DOHH2 (cell line): ENCODE measurements around the gene DMXL1.
A peak's percentile ranks its signal among the peaks of the same experiment; 100 is the strongest.

Source experiments
- H3F3A ChIP-seq: fragments of 200-600 bp; sonication (generic), shearing (Covaris generic); 2 replicates; pipeline ENCODE4 v1.6.0; 2016; ENCODE audit warnings: antibody characterized with exemption, mild to moderate bottlenecking; ENCODE audit not compliant: control insufficient read depth, insufficient read depth
- H3K27ac ChIP-seq: fragments of 200-600 bp; sonication (generic); 2 replicates; pipeline ENCODE4 v1.5.1; 2014; ENCODE audit warnings: low read depth, mild to moderate bottlenecking, low read length, moderate library complexity
- H3K27me3 ChIP-seq: fragments of 200-600 bp; sonication (generic); 2 replicates; pipeline ENCODE4 v1.6.1; 2014; ENCODE audit warnings: mild to moderate bottlenecking, low read length, mixed read lengths; ENCODE audit not compliant: control insufficient read depth
- H3K36me3 ChIP-seq: fragments of 200-600 bp; sonication (generic); 2 replicates; pipeline ENCODE4 v1.6.1; 2014; ENCODE audit warnings: mild to moderate bottlenecking, low read length, moderate library complexity, mixed read lengths; ENCODE audit not compliant: control insufficient read depth
- H3K4me1 ChIP-seq: fragments of 200-600 bp; sonication (generic); 2 replicates; pipeline ENCODE4 v1.6.1; 2014; ENCODE audit warnings: mild to moderate bottlenecking, low read length, mixed read lengths; ENCODE audit not compliant: control insufficient read depth
- H3K4me2 ChIP-seq: fragments of 200-600 bp; sonication (generic); 2 replicates; pipeline ENCODE4 v1.6.0; 2014; ENCODE audit warnings: mild to moderate bottlenecking, low read length, moderate library complexity
- H3K4me3 ChIP-seq: fragments of 200-600 bp; sonication (generic); 2 replicates; pipeline ENCODE4 v1.5.1; 2014; ENCODE audit warnings: mild to moderate bottlenecking, low read length, mixed read lengths
- H3K79me2 ChIP-seq: fragments of 200-600 bp; sonication (generic); 2 replicates; pipeline ENCODE4 v1.6.1; 2014; ENCODE audit warnings: mild to moderate bottlenecking, low read length, mixed read lengths; ENCODE audit not compliant: control insufficient read depth
- H3K9me2 ChIP-seq: fragments of 200-600 bp; sonication (generic); replicated peaks from 2 replicates; pipeline ENCODE4 v1.6.1; 2014; ENCODE audit warnings: mild to moderate bottlenecking, low read length, mixed read lengths; ENCODE audit not compliant: control insufficient read depth
- H3K9me3 ChIP-seq: fragments of 200-600 bp; sonication (generic); 2 replicates; pipeline ENCODE4 v1.6.1; 2014; ENCODE audit warnings: antibody characterized with exemption, low read length, mixed read lengths; ENCODE audit not compliant: control insufficient read depth, insufficient read depth
- H4K20me1 ChIP-seq: fragments of 200-600 bp; sonication (generic); 2 replicates; pipeline ENCODE4 v1.6.0; 2014; ENCODE audit warnings: low read depth, mild to moderate bottlenecking, antibody characterized with exemption, low read length, moderate library complexity; ENCODE audit not compliant: control insufficient read depth, insufficient read depth
- EZH2phosphoT487 ChIP-seq: fragments of 200-600 bp; sonication (generic); IDR thresholded peaks from 2 replicates; pipeline ENCODE4 v1.6.1; 2017; ENCODE audit warnings: borderline replicate concordance, mild to moderate bottlenecking, antibody characterized with exemption, low read length, moderate library complexity, mixed read lengths
- TF ChIP-seq, protein P1 (sequence below): fragments of 200-600 bp; sonication (generic); IDR thresholded peaks from one replicate; pipeline ENCODE4 v1.5.1; 2014; ENCODE audit warnings: antibody characterized with exemption, mild to moderate bottlenecking, low read depth, low read length; ENCODE audit not compliant: poor library complexity, severe bottlenecking

Gene DMXL1

DNA sequence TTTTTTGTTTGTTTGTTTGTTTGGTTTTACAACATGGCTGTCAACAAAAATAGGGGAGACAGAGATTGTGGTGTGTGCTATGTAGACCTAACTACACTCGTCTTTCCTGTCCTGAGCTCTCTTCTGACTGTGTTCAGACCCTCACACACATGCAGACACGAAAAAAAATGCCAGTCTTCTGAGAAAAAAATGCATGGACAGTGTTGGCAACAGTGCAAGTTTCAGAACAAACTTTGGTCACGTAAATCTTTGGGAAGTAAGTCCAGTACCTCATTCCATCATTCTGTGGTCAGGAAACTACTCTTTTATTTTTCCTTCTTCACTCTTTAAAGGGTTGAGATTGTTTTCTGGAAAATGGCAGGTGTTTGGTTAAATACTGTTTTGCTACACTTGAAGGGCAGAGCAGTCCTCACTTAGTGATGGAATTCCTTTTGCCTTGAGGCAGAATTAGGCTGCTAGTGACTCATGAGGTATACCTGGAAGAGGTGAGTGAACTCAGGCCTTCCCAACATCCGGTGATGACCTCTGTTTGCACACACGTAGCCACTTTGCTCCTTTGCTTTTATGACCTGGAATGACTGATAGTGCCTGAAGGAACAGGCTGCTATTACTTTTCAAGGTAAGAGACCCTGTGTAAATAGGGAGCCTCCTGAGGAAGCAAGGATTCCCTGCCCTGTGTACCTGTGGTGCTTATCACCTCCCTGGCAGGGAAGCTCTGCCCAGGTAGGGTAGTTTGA, 203.3 kb downstream of the DMXL1 start:
- 0 out of 2 replicates have a peak, but pooled peaks cover 2% of the 10 kb centered on the region for H3K36me3 ChIP-seq
- H3K9me3 ChIP-seq: no peaks in the 10 kb centered on the region
- H3F3A ChIP-seq: peaks cover 22% of the 10 kb centered on the region
- H3K4me2 ChIP-seq: peak overlapping the region; percentile 66
- no peak overlapping the region for H3K4me3 ChIP-seq
- H3K9me2 ChIP-seq: no peaks in the 10 kb centered on the region
- peak overlapping the region; percentile 71 for H3K27ac ChIP-seq
- H3K79me2 ChIP-seq: peaks cover 44% of the 10 kb centered on the region
- no peaks in the 10 kb centered on the region for H4K20me1 ChIP-seq
- peaks cover 87% of the 10 kb centered on the region for H3K4me1 ChIP-seq
- no peaks in the 10 kb centered on the region for H3K27me3 ChIP-seq
- TF ChIP-seq, protein P1, sequence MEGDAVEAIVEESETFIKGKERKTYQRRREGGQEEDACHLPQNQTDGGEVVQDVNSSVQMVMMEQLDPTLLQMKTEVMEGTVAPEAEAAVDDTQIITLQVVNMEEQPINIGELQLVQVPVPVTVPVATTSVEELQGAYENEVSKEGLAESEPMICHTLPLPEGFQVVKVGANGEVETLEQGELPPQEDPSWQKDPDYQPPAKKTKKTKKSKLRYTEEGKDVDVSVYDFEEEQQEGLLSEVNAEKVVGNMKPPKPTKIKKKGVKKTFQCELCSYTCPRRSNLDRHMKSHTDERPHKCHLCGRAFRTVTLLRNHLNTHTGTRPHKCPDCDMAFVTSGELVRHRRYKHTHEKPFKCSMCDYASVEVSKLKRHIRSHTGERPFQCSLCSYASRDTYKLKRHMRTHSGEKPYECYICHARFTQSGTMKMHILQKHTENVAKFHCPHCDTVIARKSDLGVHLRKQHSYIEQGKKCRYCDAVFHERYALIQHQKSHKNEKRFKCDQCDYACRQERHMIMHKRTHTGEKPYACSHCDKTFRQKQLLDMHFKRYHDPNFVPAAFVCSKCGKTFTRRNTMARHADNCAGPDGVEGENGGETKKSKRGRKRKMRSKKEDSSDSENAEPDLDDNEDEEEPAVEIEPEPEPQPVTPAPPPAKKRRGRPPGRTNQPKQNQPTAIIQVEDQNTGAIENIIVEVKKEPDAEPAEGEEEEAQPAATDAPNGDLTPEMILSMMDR: no peak
- TF ChIP-seq EZH2phosphoT487: no peak

DNA sequence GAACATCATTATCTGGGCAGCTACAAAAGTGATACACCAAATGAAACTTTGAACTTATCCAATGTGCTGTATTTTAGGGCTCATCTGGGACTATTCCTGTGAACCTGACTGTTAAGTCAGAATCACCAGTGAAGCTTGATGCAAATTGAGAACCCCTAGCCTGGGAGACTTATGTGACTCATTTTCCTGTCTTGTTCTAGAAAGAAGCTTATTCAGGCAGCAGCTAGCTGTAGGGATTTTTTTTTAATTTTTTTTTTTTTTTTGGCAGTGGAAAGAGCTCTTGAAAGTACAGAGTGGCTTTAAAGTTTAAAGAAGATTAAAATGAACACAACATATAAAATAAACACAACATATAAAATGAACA, 203.9 kb downstream of the DMXL1 start:
- Histone ChIP-seq H4K20me1 (no peaks in the 10 kb centered on the region), H3K4me3 (peak overlapping the region; percentile 52; the same call in 1 of the 2 replicates), H3K79me2 (peaks cover 39% of the 10 kb centered on the region), H3K27me3 (no peaks in the 10 kb centered on the region), H3F3A (peaks cover 22% of the 10 kb centered on the region), H3K4me2 (peak overlapping the region; percentile 66), H3K9me2 (no peaks in the 10 kb centered on the region), H3K27ac (peak overlapping the region; percentile 71), H3K4me1 (peaks cover 82% of the 10 kb centered on the region), H3K36me3 (0 out of 2 replicates have a peak, but pooled peaks cover 2% of the 10 kb centered on the region), H3K9me3 (no peaks in the 10 kb centered on the region)
- no peak for TF ChIP-seq EZH2phosphoT487
- TF ChIP-seq, protein P1: no peak

DNA sequence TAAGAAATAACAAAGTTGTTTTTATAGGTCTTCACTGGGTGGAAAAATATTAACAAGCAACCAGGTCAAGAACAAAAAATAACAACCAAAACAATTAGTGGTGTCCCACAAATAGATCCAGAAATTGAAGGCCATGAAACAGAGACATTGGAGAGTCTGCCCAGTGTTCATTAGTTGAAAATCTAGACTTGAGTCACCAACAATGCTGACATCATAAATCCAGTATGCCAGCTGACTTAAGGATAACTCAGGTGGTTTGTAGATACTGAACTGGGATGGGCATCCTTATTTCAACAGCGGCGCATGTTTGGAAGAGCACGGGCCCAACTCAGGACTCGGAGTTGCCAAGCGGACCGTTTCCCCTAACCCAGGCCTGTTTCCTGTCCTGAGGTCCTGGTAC, 204.3 kb downstream of the DMXL1 start:
- Histone ChIP-seq H3K4me2 (peak overlapping the region; percentile 66), H3K27ac (peak overlapping the region; percentile 71), H3K36me3 (0 out of 2 replicates have a peak, but pooled peaks cover 2% of the 10 kb centered on the region), H3K9me2 (no peaks in the 10 kb centered on the region), H3K27me3 (no peaks in the 10 kb centered on the region), H3K9me3 (no peaks in the 10 kb centered on the region), H3F3A (peaks cover 22% of the 10 kb centered on the region), H3K4me1 (peaks cover 78% of the 10 kb centered on the region), H4K20me1 (no peaks in the 10 kb centered on the region), H3K79me2 (peaks cover 35% of the 10 kb centered on the region), H3K4me3 (peak overlapping the region; percentile 52)
- TF ChIP-seq, protein P1: no peak
